Upper lobe of right lung (tissue), 1 donor: Measurements from ENCODE around the gene DAB2. TPM values are rescaled to one million over a fixed set of nuclear protein-coding genes. Genes with fewer than 3 reads are reported as not detected.

Experiments used
- ATAC-seq: fragments of 200-7000 bp; cut with Tn5 transposase; one replicate; pipeline ENCODE4 v1.9.1; 2020; ENCODE audit warnings: mild to moderate bottlenecking, moderate library complexity
- DNase-seq: peaks from one replicate; pipeline ENCODE4 v3.0.0-alpha.2; 2020
- H3K27ac ChIP-seq: fragments of 200-600 bp; one replicate; pipeline ENCODE4 v1.8.0; 2022
- H3K27me3 ChIP-seq: fragments of 200-600 bp; one replicate; pipeline ENCODE4 v1.8.0; 2022; ENCODE audit warnings: mild to moderate bottlenecking
- H3K36me3 ChIP-seq: fragments of 200-600 bp; one replicate; pipeline ENCODE4 v1.8.0; 2022
- H3K4me1 ChIP-seq: fragments of 200-600 bp; one replicate; pipeline ENCODE4 v1.8.0; 2022
- H3K4me3 ChIP-seq: fragments of 200-600 bp; one replicate; pipeline ENCODE4 v1.8.0; 2022; ENCODE audit warnings: mild to moderate bottlenecking
- H3K9me3 ChIP-seq: fragments of 200-600 bp; one replicate; pipeline ENCODE4 v1.8.0; 2022
- CTCF ChIP-seq: fragments of 200-600 bp; IDR thresholded peaks from one replicate; pipeline ENCODE4 v1.8.0; 2022; ENCODE audit warnings: antibody characterized with exemption
- intact Hi-C: fragments of 100-400 bp; cut with DNase I; formaldehyde crosslinking; loops from one replicate; pipeline ENCODE4 v1.11.0; 2022
- total RNA-seq: library from RNA; stranded (reverse); fragmentation: NEBNext Ultra II Directional; extraction: Animal tissue kit (Norgen Biotek cat#: 25700); gene quantifications from one replicate; pipeline ENCODE4 v1.2.1, GENCODE V29; 2021
- donor health status: DM: no; HTN: yes; CAD: no; lungs with severe emphysema.

The DAB2 gene
- total RNA-seq, 1 donor from 2014 or later, result 145 TPM

GRCh38 chr5:39376293-39376714 lies 48.5 kb downstream of the DAB2 start:
- peak; percentile 85 for ATAC-seq

GRCh38 chr5:39373791-39374190 lies 51.0 kb downstream of the DAB2 start:
- peaks cover 67% of the 10 kb centered on the region for H3K36me3 ChIP-seq
- DNase-seq, result no peak
- H3K27me3 ChIP-seq, result no peaks in the 10 kb centered on the region
- TF ChIP-seq CTCF, result no peak
- ATAC-seq, result peak; percentile 33
- no peak overlapping the region for H3K27ac ChIP-seq
- no peaks in the 10 kb centered on the region for H3K9me3 ChIP-seq
- intact Hi-C loops, result no loop called here
- no peaks in the 10 kb centered on the region for H3K4me1 ChIP-seq
- H3K4me3 ChIP-seq, result no peak overlapping the region

More at GRCh38 chr5:39376293-39376714, 48.5 kb downstream of the DAB2 start:
- Histone ChIP-seq H3K9me3 (no peaks in the 10 kb centered on the region), H3K27ac (no peak overlapping the region), H3K4me1 (no peaks in the 10 kb centered on the region), H3K27me3 (no peaks in the 10 kb centered on the region), H3K36me3 (peaks cover 74% of the 10 kb centered on the region), H3K4me3 (no peak overlapping the region)
- peak; percentile 73 for TF ChIP-seq CTCF
- intact Hi-C loops, result no loop called here
- DNase-seq, result no peak

GRCh38 chr5:39371367-39371635 lies 53.5 kb downstream of the DAB2 start:
- no peaks in the 10 kb centered on the region for H3K9me3 ChIP-seq
- no peak for TF ChIP-seq CTCF
- ATAC-seq (no peak), DNase-seq (no peak)
- H3K4me1 ChIP-seq, result no peaks in the 10 kb centered on the region
- H3K36me3 ChIP-seq, result peaks cover 57% of the 10 kb centered on the region
- H3K27me3 ChIP-seq, result no peaks in the 10 kb centered on the region
- intact Hi-C loops, result no loop called here
- H3K4me3 ChIP-seq, result no peak overlapping the region
- no peak overlapping the region for H3K27ac ChIP-seq

- Histone ChIP-seq H3K27me3 (no peaks in the 10 kb centered on the region), H3K4me1 (no peaks in the 10 kb centered on the region), H3K27ac (no peak overlapping the region), H3K4me3 (no peak overlapping the region), H3K36me3 (peaks cover 52% of the 10 kb centered on the region), H3K9me3 (no peaks in the 10 kb centered on the region)
- TF ChIP-seq CTCF, result no peak
- intact Hi-C loops, result no loop called here
- peak; percentile 91 for ATAC-seq
- no peak for DNase-seq
These were observed 54.0 kb downstream of the DAB2 start for GRCh38 chr5:39370555-39371366.

GRCh38 chr5:39369123-39369815 lies 55.5 kb downstream of the DAB2 start:
- intact Hi-C loops, result no loop called here
- Histone ChIP-seq H3K9me3 (no peaks in the 10 kb centered on the region), H3K4me3 (no peak overlapping the region), H3K36me3 (peaks cover 37% of the 10 kb centered on the region), H3K4me1 (no peaks in the 10 kb centered on the region), H3K27me3 (no peaks in the 10 kb centered on the region), H3K27ac (no peak overlapping the region)
- TF ChIP-seq CTCF, result no peak
- ATAC-seq (no peak), DNase-seq (no peak)
